Gastrocnemius medialis (tissue), 4 donors: Measurements from ENCODE around the gene MAP10. TPM values are rescaled to one million over a fixed set of nuclear protein-coding genes. Genes with fewer than 3 reads are reported as not detected.
A peak's percentile ranks its signal among the peaks of the same experiment; 100 is the strongest.
"Not testable (repeated sequence)": the region's sequence is repeated elsewhere in the genome, so short reads cannot be mapped to it uniquely, and the experiment has no call there.

Experiments
- ATAC-seq, 2 donors: fragments of 150-250 bp; one replicate each; pipeline ENCODE4 v1.9.1; 2016
- DNase-seq, 2 donors: peaks; one replicate each; pipeline ENCODE4 v3.0.0-alpha.2; 2019
- H3K27ac ChIP-seq, 4 donors: fragments of 200-600 bp; sonication (generic); 1 replicate in 1 of 4; 2 replicates in 3 of 4; pipeline ENCODE4 v1.5.1; 2016 to 2018; ENCODE audit warnings: mild to moderate bottlenecking in 2 of 4, moderate library complexity in 1 of 4
- H3K27me3 ChIP-seq, 3 donors: fragments of 200-600 bp; sonication (generic) in 2 of 3; 1 replicate in 1 of 3; 2 replicates in 2 of 3; pipeline versions ENCODE4 v1.5.1 to v1.6.0; 2016 to 2019; ENCODE audit warnings: mild to moderate bottlenecking in 1 of 3, moderate library complexity in 1 of 3
- H3K36me3 ChIP-seq, 2 donors: fragments of 200-600 bp; sonication (generic) in 1 of 2; one replicate each; pipeline ENCODE4 v1.5.1; 2017 to 2018
- H3K4me1 ChIP-seq, 2 donors: fragments of 200-600 bp; sonication (generic) in 1 of 2; one replicate each; pipeline ENCODE4 v1.5.1; 2016 to 2017; ENCODE audit warnings: mild to moderate bottlenecking in 2 of 2
- H3K4me3 ChIP-seq, 4 donors: fragments of 200-600 bp; sonication (generic) in 3 of 4; 1 replicate in 1 of 4; 2 replicates in 3 of 4; pipeline ENCODE4 v1.5.1; 2016 to 2019; ENCODE audit warnings: mild to moderate bottlenecking in 2 of 4
- H3K9me3 ChIP-seq, 3 donors: fragments of 200-600 bp; sonication (generic) in 2 of 3; 1 replicate in 1 of 3; 2 replicates in 2 of 3; pipeline ENCODE4 v1.5.1; 2016 to 2019
- CTCF ChIP-seq, 5 experiments: fragments of 450-650 bp in 3 of 5; fragments of 200-600 bp in 2 of 5; sonication (generic) in 2 of 5; IDR thresholded peaks in 4 of 5; conservative IDR thresholded peaks in 1 of 5; 1 replicate in 4 of 5; 2 replicates in 1 of 5; pipeline ENCODE4 v1.5.1; 2016 to 2019; ENCODE audit warnings: antibody characterized with exemption in 5 of 5, mild to moderate bottlenecking in 3 of 5, moderate library complexity in 3 of 5
- POLR2A ChIP-seq, 2 donors: fragments of 450-650 bp; IDR thresholded peaks; one replicate each; pipeline ENCODE4 v1.6.1; 2017; ENCODE audit warnings: antibody characterized with exemption in 2 of 2, mild to moderate bottlenecking in 2 of 2, moderate library complexity in 2 of 2
- in situ Hi-C, 4 donors: fragments of 200-750 bp; cut with MboI; loops; one replicate each; pipeline versions ENCODE4 v1.15.0 to v1.8.0; 2017; ENCODE audit warnings: low sequenced_read_pairs in 4 of 4
- intact Hi-C: fragments of 100-400 bp; cut with DNase I; formaldehyde crosslinking; loops from one replicate; pipeline ENCODE4 v1.15.1; 2023; ENCODE audit warnings: low total_unique reads
- total RNA-seq, 4 donors: library from RNA; depleted of rRNA; stranded (reverse); fragments of >200 nt; gene quantifications; one replicate each; pipeline versions ENCODE4 v1.1.0 to v1.2.3, GENCODE V29; 2016

Gene MAP10
- total RNA-seq, 4 donors from 2014 or later: 1.9 to 2.6 (median 2.3) TPM

- DNase-seq (no peak), ATAC-seq (no peak)
- intact Hi-C loops (no loop called here), in situ Hi-C loops (no loop called here)
- peaks cover 0 to 2% of the 10 kb centered on the region in 2 donors for H3K4me1 ChIP-seq
- no peaks in the 10 kb centered on the region for H3K36me3 ChIP-seq
- H3K27ac ChIP-seq: no peak overlapping the region
- no peaks in the 10 kb centered on the region for H3K9me3 ChIP-seq
- TF ChIP-seq CTCF (IDR thresholded peaks at IDR 0.05 in 4 of 5, conservative IDR thresholded peaks at IDR 0.05 in 1 of 5): no peak
- no peak for TF ChIP-seq POLR2A (IDR thresholded peaks at IDR 0.05)
- no peaks in the 10 kb centered on the region for H3K27me3 ChIP-seq
- no peak overlapping the region for H3K4me3 ChIP-seq
These were observed 31.5 kb upstream of the MAP10 start for GRCh38 chr1:232773752-232774151.

- ATAC-seq (no peak), DNase-seq (no peak)
- intact Hi-C loops: no loop called here
- no peaks in the 10 kb centered on the region for H3K9me3 ChIP-seq
- TF ChIP-seq CTCF (IDR thresholded peaks at IDR 0.05 in 4 of 5, conservative IDR thresholded peaks at IDR 0.05 in 1 of 5): no peak
- no peak for TF ChIP-seq POLR2A (IDR thresholded peaks at IDR 0.05)
- H3K4me1 ChIP-seq: no peaks in the 10 kb centered on the region
- in situ Hi-C loops: no loop called here
- H3K36me3 ChIP-seq: no peaks in the 10 kb centered on the region
- no peak overlapping the region for H3K27ac ChIP-seq
- H3K27me3 ChIP-seq: no peaks in the 10 kb centered on the region
- H3K4me3 ChIP-seq: no peak overlapping the region
These were observed 28.6 kb upstream of the MAP10 start for GRCh38 chr1:232776526-232777106.

GRCh38 chr1:232780354-232780753 is 24.9 kb upstream of the MAP10 start:
- in situ Hi-C loops (no loop called here), intact Hi-C loops (no loop called here)
- TF ChIP-seq POLR2A (IDR thresholded peaks at IDR 0.05): no peak
- TF ChIP-seq CTCF (IDR thresholded peaks at IDR 0.05 in 4 of 5, conservative IDR thresholded peaks at IDR 0.05 in 1 of 5): no peak
- Histone ChIP-seq H3K4me1 (no peaks in the 10 kb centered on the region), H3K27ac (no peak overlapping the region), H3K36me3 (no peaks in the 10 kb centered on the region), H3K4me3 (no peak overlapping the region), H3K27me3 (no peaks in the 10 kb centered on the region), H3K9me3 (no peaks in the 10 kb centered on the region)
- ATAC-seq (no peak), DNase-seq (no peak)

GRCh38 chr1:232784794-232785193 is 20.4 kb upstream of the MAP10 start:
- TF ChIP-seq CTCF (IDR thresholded peaks at IDR 0.05 in 4 of 5, conservative IDR thresholded peaks at IDR 0.05 in 1 of 5) (no peak), POLR2A (IDR thresholded peaks at IDR 0.05) (no peak)
- H3K27ac ChIP-seq: peak overlapping the region; percentile 46 to 66 (median 56)
- ATAC-seq: peak; percentile 93 to 98

DNA sequence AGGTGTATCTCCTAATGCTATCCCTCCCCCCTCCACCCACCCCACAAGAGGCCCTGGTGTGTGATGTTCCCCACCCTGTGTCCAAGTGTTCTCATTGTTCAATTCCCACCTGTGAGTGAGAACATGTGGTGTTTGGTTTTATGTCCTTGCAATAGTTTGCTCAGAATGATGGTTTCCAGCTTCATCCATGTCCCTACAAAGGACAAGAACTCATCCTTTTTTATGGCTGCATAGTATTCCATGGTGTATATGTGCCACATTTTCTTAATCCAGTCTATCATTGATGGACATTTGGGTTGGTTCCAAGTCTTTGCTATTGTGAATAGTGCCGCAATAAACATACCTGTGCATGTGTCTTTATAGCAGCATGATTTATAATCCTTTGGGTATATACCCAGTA is 19.6 kb upstream of the MAP10 start:
- ATAC-seq, H3K9me3 ChIP-seq, in situ Hi-C loops, DNase-seq, H3K36me3 ChIP-seq, H3K4me3 ChIP-seq, H3K27me3 ChIP-seq, H3K4me1 ChIP-seq, intact Hi-C loops: not testable (repeated sequence)
- peak overlapping the region in 2 of 4 donors; percentile 55 to 66 for H3K27ac ChIP-seq

More at GRCh38 chr1:232784794-232785193, 20.4 kb upstream of the MAP10 start:
- Histone ChIP-seq H3K36me3 (no peaks in the 10 kb centered on the region), H3K9me3 (no peaks in the 10 kb centered on the region), H3K27me3 (no peaks in the 10 kb centered on the region), H3K4me1 (no peaks in the 10 kb centered on the region), H3K4me3 (no peak overlapping the region)
- in situ Hi-C loops: no loop called here
- intact Hi-C loops: no loop called here
- DNase-seq: peak in 1 of 2 donors; percentile 29
